ENCODE data around the gene AP5S1. TPM values are rescaled to one million over a fixed set of nuclear protein-coding genes. Genes with fewer than 3 reads are reported as not detected.

The AP5S1 gene
- 1 to 10 TPM; 4.9 to 5.3 TPM for total RNA-seq

DNA sequence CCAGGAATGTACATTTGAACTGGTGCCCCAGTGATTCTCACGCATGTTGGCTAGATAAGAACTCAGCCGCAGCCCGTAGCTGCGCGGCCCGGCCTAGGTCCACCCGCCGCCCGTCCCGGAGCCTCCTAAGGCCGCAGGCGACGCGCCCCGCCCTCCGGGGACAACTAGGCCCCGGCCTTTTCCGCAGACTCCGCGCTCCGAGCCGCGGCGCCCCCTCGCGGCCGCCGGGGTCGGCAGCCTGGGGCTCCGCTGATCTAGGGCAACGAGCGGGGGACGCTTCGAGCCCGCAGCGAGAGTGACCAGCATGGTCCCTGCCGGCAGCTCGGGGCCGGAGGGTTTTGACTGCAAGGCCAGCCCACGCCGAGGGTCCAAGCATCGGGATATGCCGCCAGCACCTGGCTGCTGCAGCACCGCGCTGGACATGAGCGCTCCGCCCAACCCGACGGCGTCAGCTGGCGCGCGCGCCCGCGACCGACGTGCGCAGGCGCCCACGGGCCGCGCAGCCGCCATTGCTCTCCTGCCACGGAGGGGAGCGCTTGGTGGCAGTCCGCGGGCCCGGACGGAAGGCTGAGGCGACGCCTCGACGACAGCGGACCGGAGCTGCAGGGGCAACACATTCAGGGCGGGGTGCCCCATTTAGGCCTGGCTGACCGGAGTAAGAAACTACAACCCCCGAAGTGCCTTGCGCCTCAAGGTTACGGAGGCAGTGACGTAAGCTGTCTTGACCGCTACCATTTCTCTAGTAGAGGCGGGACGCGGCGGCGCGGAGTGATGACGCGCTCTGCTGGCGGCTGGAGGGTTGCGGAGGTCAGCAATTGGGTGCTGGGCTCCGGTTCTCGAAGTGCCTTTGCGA lies at the start of gene AP5S1:
TSS of gene AP5S1 (plus strand) at position 500 of the 853 bp plus-strand sequence. CDS start 1,571 bp downstream, outside the sequence.
- TF ChIP-seq CTCF (IDR thresholded peaks at IDR 0.05) (peak; percentile 98 to 99 (median 99)), POLR2A (IDR thresholded peaks at IDR 0.05) (peak; percentile 64 to 77 (median 75))
- Histone ChIP-seq H3K36me3 (replicated peaks in 1 of 2; ENCODE audit: insufficient read depth in 1 of 2, low read depth in 2 of 2) (peaks cover 0 to 17% of the 10 kb centered on the region in 2 donors), H3K4me3 (peak within 1 kb of the TSS; percentile 42 to 50), H3K4me1 (peaks cover 37% of the 10 kb centered on the region), H3K27ac (peak within 1 kb of the TSS; percentile 95 to 100 (median 100)), H3K27me3 (no peaks in the 10 kb centered on the region), H3K9me3 (no peaks in the 10 kb centered on the region)
- ATAC-seq (peak; percentile 83), DNase-seq (peak; percentile 97 to 99 (median 98))
- intact Hi-C loops (cut with DNase I) = loop anchor here (5.0 kb wide), 1 partner anchor 33 kb away; the partner anchor contains the start of gene CENPB
- WGBS, 2 donors = 0% methylated on average over 3 to 66 of the region's 96 CpGs

DNA sequence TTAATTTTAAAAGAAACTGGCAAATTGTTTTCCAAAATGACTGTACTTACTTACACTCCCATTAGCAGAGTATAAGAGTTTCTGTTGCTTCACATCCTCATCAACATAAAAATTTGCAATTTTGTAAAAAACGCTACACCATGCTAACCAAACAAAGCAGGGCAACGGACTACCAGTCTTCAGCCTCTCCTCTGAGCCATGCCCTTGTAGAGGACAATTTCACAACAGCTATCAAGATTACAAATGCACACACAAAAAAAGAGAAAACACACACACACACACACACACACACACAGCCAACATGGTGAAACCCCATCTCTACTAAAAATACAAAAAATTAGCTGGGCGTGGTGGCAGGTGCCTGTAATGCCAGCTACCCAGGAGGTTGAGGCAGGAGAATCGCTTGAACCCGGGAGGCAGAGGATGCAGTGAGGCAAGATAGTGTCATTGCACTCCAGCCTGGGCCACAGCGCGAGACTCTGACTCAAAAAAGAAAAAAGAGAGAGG lies 48.7 kb upstream of the AP5S1 start:
- Histone ChIP-seq H3K36me3 (replicated peaks in 1 of 2; ENCODE audit: insufficient read depth in 1 of 2, low read depth in 2 of 2) (no peaks in the 10 kb centered on the region), H3K9me3 (no peaks in the 10 kb centered on the region), H3K27ac (no peak overlapping the region), H3K4me1 (peaks cover 22% of the 10 kb centered on the region), H3K27me3 (no peaks in the 10 kb centered on the region), H3K4me3 (no peak overlapping the region)
- TF ChIP-seq POLR2A (IDR thresholded peaks at IDR 0.05) = no peak
- no peak for TF ChIP-seq CTCF (IDR thresholded peaks at IDR 0.05)
- intact Hi-C loops (cut with DNase I) = no loop called here
- no peak for ATAC-seq
- 68 to 70% methylated on average over 7 of the region's 7 CpGs for WGBS, 2 donors
- DNase-seq = no peak

DNA sequence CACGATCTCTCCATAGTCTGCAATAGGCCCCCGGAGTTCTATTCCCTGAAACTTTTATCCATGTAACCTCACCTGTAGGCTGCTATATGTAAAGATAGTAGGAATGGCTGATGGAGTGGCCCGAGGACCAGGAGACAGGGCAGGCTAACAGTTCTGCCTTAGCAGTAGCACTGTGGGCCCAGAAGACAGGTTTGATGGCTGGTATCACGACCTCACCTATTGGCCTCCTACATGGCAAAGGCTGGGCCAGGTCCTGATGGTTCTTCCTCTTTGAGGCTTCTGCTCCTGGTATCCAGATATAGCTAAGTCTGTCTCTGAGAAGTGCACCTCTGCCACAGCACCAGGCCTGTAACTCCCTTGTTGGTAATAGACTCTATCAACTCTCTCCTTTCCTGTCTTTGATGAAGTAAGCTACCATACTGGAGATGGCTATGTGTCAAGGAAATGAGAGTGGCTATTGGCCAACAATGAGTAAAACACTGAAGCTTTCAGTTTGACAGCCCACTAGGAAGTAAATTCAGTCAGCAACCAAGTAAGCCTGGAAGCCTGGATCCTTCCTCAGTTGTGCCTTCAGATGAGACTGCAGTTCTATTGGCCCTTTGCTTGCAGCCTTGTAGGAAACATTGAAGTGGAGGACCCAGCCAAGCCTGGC lies 44.8 kb upstream of the AP5S1 start:
- Histone ChIP-seq H3K9me3 (no peaks in the 10 kb centered on the region), H3K27ac (no peak overlapping the region), H3K36me3 (replicated peaks in 1 of 2; ENCODE audit: insufficient read depth in 1 of 2, low read depth in 2 of 2) (no peaks in the 10 kb centered on the region), H3K27me3 (no peaks in the 10 kb centered on the region), H3K4me3 (no peak overlapping the region), H3K4me1 (peaks cover 16% of the 10 kb centered on the region)
- no peak for DNase-seq
- intact Hi-C loops (cut with DNase I) = no loop called here
- ATAC-seq = no peak
- 82 to 86% methylated on average over 4 of the region's 4 CpGs for WGBS, 2 donors
- no peak for TF ChIP-seq CTCF (IDR thresholded peaks at IDR 0.05)
- TF ChIP-seq POLR2A (IDR thresholded peaks at IDR 0.05) = no peak

DNA sequence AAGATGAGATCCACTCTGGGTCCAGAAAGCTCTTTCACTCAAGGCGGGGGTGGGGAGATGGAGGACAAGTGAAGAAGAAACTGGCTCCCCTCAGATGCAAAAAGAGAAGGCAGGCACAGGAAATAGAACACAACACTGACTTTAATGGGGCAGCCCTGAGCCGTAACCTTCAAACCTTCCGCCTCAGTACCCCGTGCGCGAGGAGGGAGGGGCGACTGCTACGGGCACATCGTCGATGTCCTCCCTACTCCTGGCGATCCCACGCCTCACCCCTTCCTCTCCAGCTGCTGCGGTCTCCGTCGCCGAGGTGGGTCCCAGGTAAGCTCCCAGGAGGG lies 43.0 kb upstream of the AP5S1 start:
- Histone ChIP-seq H3K27me3 (no peaks in the 10 kb centered on the region), H3K36me3 (replicated peaks in 1 of 2; ENCODE audit: insufficient read depth in 1 of 2, low read depth in 2 of 2) (no peaks in the 10 kb centered on the region), H3K9me3 (no peaks in the 10 kb centered on the region), H3K4me1 (peaks cover 31% of the 10 kb centered on the region), H3K27ac (no peak overlapping the region), H3K4me3 (peak overlapping the region in 1 of 2 donors; percentile 8)
- ATAC-seq = no peak
- 13 to 50% methylated on average over 2 to 16 of the region's 16 CpGs for WGBS, 2 donors
- TF ChIP-seq CTCF (IDR thresholded peaks at IDR 0.05) = no peak
- TF ChIP-seq POLR2A (IDR thresholded peaks at IDR 0.05) = no peak
- intact Hi-C loops (cut with DNase I) = no loop called here
- DNase-seq = no peak

Measured in body of pancreas (tissue), 4 donors.